SK-N-SH treated with all-trans-retinoic acid at 6 μM for 48 hours (cell line): ENCODE results near the gene ZC3H12C.

Source experiments
- ATAC-seq: fragments of 200-7000 bp; cut with Tn5 transposase; 3 replicates; pipeline ENCODE4 v1.9.1; 2020; ENCODE audit warnings: mild to moderate bottlenecking, moderate library complexity
- ARNTL ChIP-seq: fragments of 450-650 bp; formaldehyde crosslinking; IDR thresholded peaks from 2 replicates; pipeline ENCODE4 v1.5.0; 2020; ENCODE audit warnings: low read depth, mild to moderate bottlenecking, moderate library complexity, borderline replicate concordance
- BACH2 ChIP-seq: fragments of 250-450 bp; sonication (Bioruptor Pico); IDR thresholded peaks from 2 replicates; pipeline ENCODE4 v1.9.0; 2021; ENCODE audit warnings: mild to moderate bottlenecking, borderline replicate concordance
- CREB5 ChIP-seq: fragments of 250-450 bp; sonication (Bioruptor Pico); IDR thresholded peaks from 2 replicates; pipeline ENCODE4 v1.5.1; 2020; ENCODE audit warnings: low read depth, mild to moderate bottlenecking, moderate library complexity
- CSRNP3 ChIP-seq: fragments of 250-450 bp; sonication (Bioruptor Pico); IDR thresholded peaks from 2 replicates; pipeline ENCODE4 v1.5.1; 2021; ENCODE audit warnings: mild to moderate bottlenecking, moderate library complexity
- ESRRG ChIP-seq: fragments of 250-450 bp; sonication (Bioruptor Pico); IDR thresholded peaks from 2 replicates; pipeline ENCODE4 v1.6.1; 2021; ENCODE audit warnings: mild to moderate bottlenecking
- GLIS3 ChIP-seq: fragments of 250-450 bp; sonication (Bioruptor Pico); IDR thresholded peaks from 2 replicates; pipeline ENCODE4 v1.5.0; 2020; ENCODE audit warnings: mild to moderate bottlenecking, moderate library complexity
- ISL1 ChIP-seq: fragments of 250-450 bp; sonication (Bioruptor Pico); IDR thresholded peaks from 2 replicates; pipeline ENCODE4 v2.1.2; 2022; ENCODE audit warnings: mild to moderate bottlenecking, moderate library complexity
- OSR1 ChIP-seq: fragments of 250-450 bp; sonication (Bioruptor Pico); IDR thresholded peaks from 2 replicates; pipeline ENCODE4 v1.8.0; 2022; ENCODE audit warnings: moderate library complexity, mild to moderate bottlenecking, inconsistent platforms
- PATZ1 ChIP-seq: fragments of 250-450 bp; sonication (Bioruptor Pico); IDR thresholded peaks from 2 replicates; pipeline ENCODE4 v1.8.0; 2020; ENCODE audit warnings: mild to moderate bottlenecking, moderate library complexity, borderline replicate concordance
- RARB ChIP-seq: fragments of 250-450 bp; sonication (Bioruptor Pico); IDR thresholded peaks from 2 replicates; pipeline ENCODE4 v1.8.0; 2021; ENCODE audit warnings: mild to moderate bottlenecking, moderate library complexity
- SNAI2 ChIP-seq: fragments of 250-450 bp; sonication (Bioruptor Pico); IDR thresholded peaks from 2 replicates; pipeline ENCODE4 v1.5.0; 2020; ENCODE audit warnings: mild to moderate bottlenecking, moderate library complexity
- TCF4 ChIP-seq: fragments of 250-450 bp; sonication (Bioruptor Pico); IDR thresholded peaks from 2 replicates; pipeline ENCODE4 v1.8.0; 2021; ENCODE audit warnings: mild to moderate bottlenecking, moderate library complexity, borderline replicate concordance
- TOX ChIP-seq: fragments of 250-450 bp; sonication (Bioruptor Pico); IDR thresholded peaks from 2 replicates; pipeline ENCODE4 v1.8.0; 2021; ENCODE audit warnings: mild to moderate bottlenecking, moderate library complexity, borderline replicate concordance
- TSHZ2 ChIP-seq: fragments of 250-450 bp; sonication (Bioruptor Pico); IDR thresholded peaks from 2 replicates; pipeline ENCODE4 v1.5.0; 2020; ENCODE audit warnings: mild to moderate bottlenecking, moderate library complexity
- ZC3H10 ChIP-seq: fragments of 250-450 bp; sonication (Bioruptor Pico); IDR thresholded peaks from 2 replicates; pipeline ENCODE4 v1.5.1; 2021; ENCODE audit warnings: mild to moderate bottlenecking, moderate library complexity
- ZFP3 ChIP-seq: fragments of 250-450 bp; sonication (Bioruptor Pico); IDR thresholded peaks from 2 replicates; pipeline ENCODE4 v1.5.0; 2020; ENCODE audit warnings: mild to moderate bottlenecking, moderate library complexity
- ZFP30 ChIP-seq: fragments of 450-650 bp; formaldehyde crosslinking; IDR thresholded peaks from 2 replicates; pipeline ENCODE4 v1.5.0; 2022; ENCODE audit warnings: mild to moderate bottlenecking, moderate library complexity
- ZNF565 ChIP-seq: fragments of 450-650 bp; formaldehyde crosslinking; conservative IDR thresholded peaks from 2 replicates; pipeline ENCODE4 v1.5.0; 2020; ENCODE audit warnings: low read depth, mild to moderate bottlenecking, moderate library complexity
- ZNF70 ChIP-seq: fragments of 450-650 bp; formaldehyde crosslinking; IDR thresholded peaks from 2 replicates; pipeline ENCODE4 v1.5.0; 2020; ENCODE audit warnings: mild to moderate bottlenecking, moderate library complexity
- ZNF8 ChIP-seq: fragments of 450-650 bp; formaldehyde crosslinking; IDR thresholded peaks from 2 replicates; pipeline ENCODE4 v1.5.0; 2020; ENCODE audit warnings: mild to moderate bottlenecking, moderate library complexity

The ZC3H12C gene

GRCh38 chr11:110176366-110177085 is 83.3 kb downstream of the ZC3H12C start:
- ATAC-seq: peak; percentile 59
- TF ChIP-seq GLIS3 (CRISPR knock-in tag) (no peak), BACH2 (CRISPR knock-in tag) (no peak), CSRNP3 (CRISPR knock-in tag) (no peak), ZNF70 (CRISPR knock-in tag) (no peak), PATZ1 (CRISPR knock-in tag) (no peak), TOX (CRISPR knock-in tag) (no peak), ESRRG (no peak), ZNF565 (CRISPR knock-in tag) (no peak), CREB5 (CRISPR knock-in tag) (no peak), ZC3H10 (CRISPR knock-in tag) (no peak), ZFP3 (CRISPR knock-in tag) (no peak), SNAI2 (CRISPR knock-in tag) (no peak), RARB (no peak), OSR1 (CRISPR knock-in tag) (no peak), ISL1 (CRISPR knock-in tag) (no peak), TSHZ2 (CRISPR knock-in tag) (no peak), TCF4 (CRISPR knock-in tag) (no peak), ARNTL (CRISPR knock-in tag) (no peak)
- TF ChIP-seq, all 23 proteins: peak for 0

- no peak for ATAC-seq
- TF ChIP-seq ZFP3 (CRISPR knock-in tag) (no peak), BACH2 (CRISPR knock-in tag) (no peak), TCF4 (CRISPR knock-in tag) (no peak), ZNF70 (CRISPR knock-in tag) (no peak), CSRNP3 (CRISPR knock-in tag) (no peak), GLIS3 (CRISPR knock-in tag) (no peak), ZNF565 (CRISPR knock-in tag) (no peak), TOX (CRISPR knock-in tag) (no peak), ZNF8 (CRISPR knock-in tag) (no peak)
Measured at GRCh38 chr11:110177086-110177456, 83.9 kb downstream of the ZC3H12C start.

GRCh38 chr11:110179064-110179463 is 85.9 kb downstream of the ZC3H12C start:
- no peak for ATAC-seq
- no peak for TF ChIP-seq TOX (CRISPR knock-in tag)
- no peak for TF ChIP-seq OSR1 (CRISPR knock-in tag)
- TF ChIP-seq GLIS3 (CRISPR knock-in tag): no peak
- TF ChIP-seq ISL1 (CRISPR knock-in tag): no peak
- TF ChIP-seq ZC3H10 (CRISPR knock-in tag): no peak
- TF ChIP-seq ZNF70 (CRISPR knock-in tag): no peak
- TF ChIP-seq ZFP30 (CRISPR knock-in tag): no peak
- TF ChIP-seq TSHZ2 (CRISPR knock-in tag): no peak
- no peak for TF ChIP-seq CSRNP3 (CRISPR knock-in tag)
- no peak for TF ChIP-seq ESRRG
- TF ChIP-seq RARB: no peak
